ENCODE data around the gene KLF15.
A peak's percentile ranks its signal among the peaks of the same experiment; 100 is the strongest.

KLF15 gene

DNA sequence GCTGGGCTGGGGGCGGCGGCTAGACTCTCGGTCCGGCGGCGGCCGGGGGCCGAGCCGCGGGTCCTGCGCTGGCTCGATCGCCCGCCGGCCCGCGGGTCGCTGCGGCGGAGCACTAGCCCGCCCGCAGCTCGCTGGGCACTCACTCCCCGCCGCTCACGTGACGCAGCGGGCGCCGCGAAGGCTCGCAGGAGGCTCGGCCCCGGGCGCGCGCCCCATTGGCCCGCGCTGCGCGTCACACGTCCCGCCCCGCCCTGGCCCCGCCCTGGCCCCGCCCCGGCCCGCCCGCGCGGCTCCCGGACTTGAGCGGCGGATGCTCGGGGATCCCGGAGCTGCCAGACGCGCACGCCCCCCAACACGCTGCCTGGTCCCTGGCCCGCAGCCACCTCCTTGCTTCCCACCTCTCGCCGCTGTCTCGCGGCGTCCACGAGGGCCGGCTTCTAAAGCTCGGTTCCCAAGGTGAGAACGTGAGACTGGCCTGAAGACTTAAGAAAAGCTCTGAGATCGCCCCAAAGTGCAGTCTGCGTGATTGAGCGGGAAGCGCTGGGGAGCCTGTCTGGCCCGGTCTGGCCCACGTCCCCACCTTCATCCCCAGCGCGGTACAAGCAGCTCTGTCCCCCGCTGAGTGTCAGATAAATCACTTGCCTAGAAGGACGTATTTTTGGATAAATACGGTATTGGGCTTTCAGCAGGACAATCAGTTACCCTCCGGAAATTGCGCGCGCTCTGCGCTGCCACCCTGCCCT is at the start of gene KLF15:
Gene KLF15, minus strand, starts transcription at position 114 of the 743 bp plus-strand sequence. CDS start 4,486 bp downstream, outside the sequence.
- Histone ChIP-seq H3K27me3 (peaks cover 0 to 6% of the 10 kb centered on the region in 2 donors), H3K9me3 (no peaks in the 10 kb centered on the region), H3K27ac (peak within 1 kb of the TSS; percentile 94 to 100), H3K4me3 (peak within 1 kb of the TSS; percentile 60 to 100), H3K4me1 (peaks cover 0 to 40% (median 33%) of the 10 kb centered on the region in 4 donors), H3K36me3 (peaks cover 9 to 19% (median 16%) of the 10 kb centered on the region in 3 donors)
- peak; percentile 86 to 96 for DNase-seq
- intact Hi-C loops (cut with DNase I; ENCODE audit: low total_unique reads), result loop anchor here (2.0 to 5.0 kb wide), 3 partner anchors 31 to 91 kb away; no protein-coding TSS in a partner anchor
- TF ChIP-seq, protein P1, sequence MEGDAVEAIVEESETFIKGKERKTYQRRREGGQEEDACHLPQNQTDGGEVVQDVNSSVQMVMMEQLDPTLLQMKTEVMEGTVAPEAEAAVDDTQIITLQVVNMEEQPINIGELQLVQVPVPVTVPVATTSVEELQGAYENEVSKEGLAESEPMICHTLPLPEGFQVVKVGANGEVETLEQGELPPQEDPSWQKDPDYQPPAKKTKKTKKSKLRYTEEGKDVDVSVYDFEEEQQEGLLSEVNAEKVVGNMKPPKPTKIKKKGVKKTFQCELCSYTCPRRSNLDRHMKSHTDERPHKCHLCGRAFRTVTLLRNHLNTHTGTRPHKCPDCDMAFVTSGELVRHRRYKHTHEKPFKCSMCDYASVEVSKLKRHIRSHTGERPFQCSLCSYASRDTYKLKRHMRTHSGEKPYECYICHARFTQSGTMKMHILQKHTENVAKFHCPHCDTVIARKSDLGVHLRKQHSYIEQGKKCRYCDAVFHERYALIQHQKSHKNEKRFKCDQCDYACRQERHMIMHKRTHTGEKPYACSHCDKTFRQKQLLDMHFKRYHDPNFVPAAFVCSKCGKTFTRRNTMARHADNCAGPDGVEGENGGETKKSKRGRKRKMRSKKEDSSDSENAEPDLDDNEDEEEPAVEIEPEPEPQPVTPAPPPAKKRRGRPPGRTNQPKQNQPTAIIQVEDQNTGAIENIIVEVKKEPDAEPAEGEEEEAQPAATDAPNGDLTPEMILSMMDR (IDR thresholded peaks at IDR 0.05), result peak in 1 of 2 experiments; percentile 10

DNA sequence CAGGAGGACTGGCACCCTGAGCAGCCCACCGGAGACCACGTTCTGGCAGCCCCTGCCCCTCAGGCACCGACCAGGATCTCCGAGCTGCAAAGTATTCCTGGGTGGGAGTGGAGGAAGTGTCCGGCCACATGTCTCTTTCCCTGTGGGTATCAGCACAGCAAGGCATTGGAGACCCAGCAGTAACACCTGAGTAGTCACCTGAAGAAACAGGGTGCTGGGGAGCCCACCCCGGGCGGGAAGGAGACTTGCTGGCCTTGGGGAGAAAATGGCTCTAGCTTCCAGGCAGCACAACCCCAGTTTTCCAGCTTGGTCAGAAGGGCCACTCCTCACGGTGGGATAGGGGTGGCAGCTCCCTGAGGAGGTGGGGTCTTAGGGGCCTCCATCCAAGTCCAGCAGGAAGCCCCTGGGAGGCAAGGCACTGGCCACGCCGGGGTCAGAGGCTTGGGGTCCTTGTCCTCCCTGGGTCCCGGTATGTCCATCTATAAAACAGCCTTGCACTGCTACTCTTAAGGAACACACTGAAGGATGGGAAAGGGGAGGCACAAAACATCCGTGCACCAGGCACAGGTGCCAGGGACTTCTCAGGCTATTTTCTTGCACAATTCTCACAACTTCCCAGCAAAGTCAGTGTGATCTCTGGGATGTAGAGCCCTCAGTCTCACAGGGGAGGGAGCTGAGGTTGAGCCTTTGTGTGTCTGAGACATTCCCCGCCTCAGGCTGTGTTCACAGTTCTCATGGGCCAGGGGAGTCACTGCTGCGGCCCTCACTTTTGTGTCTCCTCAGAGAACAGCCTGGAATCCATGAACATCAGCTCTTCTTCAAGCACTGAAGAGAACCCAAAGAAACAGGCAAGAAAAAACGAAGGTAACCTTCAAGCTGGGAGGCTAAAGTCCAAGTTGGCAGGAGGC is 49.4 kb upstream of the KLF15 start:
- DNase-seq, result no peak
- no peak overlapping the region for H3K27ac ChIP-seq
- intact Hi-C loops (cut with DNase I; ENCODE audit: low total_unique reads), result no loop called here
- no peaks in the 10 kb centered on the region for H3K36me3 ChIP-seq
- no peaks in the 10 kb centered on the region for H3K9me3 ChIP-seq
- H3K4me3 ChIP-seq, result no peak overlapping the region
- TF ChIP-seq, protein P1 (IDR thresholded peaks at IDR 0.05), result no peak
- no peaks in the 10 kb centered on the region for H3K4me1 ChIP-seq
- peaks cover 0 to 27% of the 10 kb centered on the region in 2 donors for H3K27me3 ChIP-seq

DNA sequence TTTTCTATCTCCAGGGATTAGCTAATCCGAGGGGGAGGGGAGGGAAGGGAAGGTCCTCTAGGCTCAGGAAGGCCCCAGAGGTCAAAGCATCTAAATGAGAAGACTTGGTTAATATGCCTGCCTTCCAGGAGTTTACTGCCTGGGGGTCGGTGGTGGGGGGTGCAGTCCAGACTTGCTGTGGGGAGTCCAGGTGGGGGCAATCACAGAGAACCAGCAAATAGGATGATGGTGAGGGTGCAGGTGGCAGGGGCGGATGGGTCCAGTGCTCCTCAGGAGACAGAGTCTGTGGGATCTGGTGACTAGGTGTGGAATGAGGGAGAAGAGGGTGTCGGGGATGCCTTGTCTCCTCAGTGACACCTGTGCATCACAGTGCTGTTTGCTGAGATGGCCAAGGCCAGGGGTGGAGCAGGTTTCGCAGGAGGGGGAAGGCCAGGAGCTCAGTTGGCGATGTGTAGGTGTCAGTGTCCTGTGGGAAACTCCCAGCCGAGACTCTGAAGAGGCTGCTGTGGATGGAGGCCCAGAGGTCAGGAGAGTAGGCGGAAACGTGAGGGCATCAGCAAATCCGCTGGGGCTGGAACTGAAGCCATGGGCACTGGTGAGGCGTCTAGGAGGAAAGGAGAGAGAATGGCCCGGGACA is 45.6 kb upstream of the KLF15 start:
- DNase-seq, result peak in 1 of 2 donors; percentile 61
- H3K27ac ChIP-seq, result no peak overlapping the region
- no peaks in the 10 kb centered on the region for H3K9me3 ChIP-seq
- H3K4me3 ChIP-seq, result no peak overlapping the region
- no peaks in the 10 kb centered on the region for H3K36me3 ChIP-seq
- peaks cover 0 to 27% of the 10 kb centered on the region in 2 donors for H3K27me3 ChIP-seq
- TF ChIP-seq, protein P1 (IDR thresholded peaks at IDR 0.05), result no peak
- H3K4me1 ChIP-seq, result no peaks in the 10 kb centered on the region
- intact Hi-C loops (cut with DNase I; ENCODE audit: low total_unique reads), result no loop called here

DNA sequence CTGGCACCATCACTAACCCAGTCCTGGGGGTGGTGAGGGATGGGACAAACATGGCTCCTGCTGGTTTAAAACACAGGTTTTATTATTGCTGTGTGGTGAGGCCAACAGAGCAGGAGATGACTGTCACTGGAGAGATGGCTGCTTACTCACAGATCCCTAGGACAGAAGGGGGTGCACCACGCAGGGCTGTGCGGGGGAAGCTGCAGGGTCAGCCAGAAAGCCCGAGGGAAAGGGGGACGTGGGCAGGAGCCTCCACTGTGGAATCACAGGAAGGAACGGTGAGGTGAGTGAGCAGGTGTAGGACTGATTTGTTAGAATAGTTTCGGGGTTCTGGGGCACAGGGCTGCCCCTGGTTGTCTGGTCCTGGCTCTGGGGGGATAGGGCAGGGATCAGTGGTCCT is 45.0 kb upstream of the KLF15 start:
- peak in 1 of 2 donors; percentile 39 for DNase-seq
- Histone ChIP-seq H3K4me3 (no peak overlapping the region), H3K9me3 (no peaks in the 10 kb centered on the region), H3K27ac (no peak overlapping the region), H3K27me3 (peaks cover 0 to 22% of the 10 kb centered on the region in 2 donors), H3K4me1 (no peaks in the 10 kb centered on the region), H3K36me3 (no peaks in the 10 kb centered on the region)
- TF ChIP-seq, protein P1 (IDR thresholded peaks at IDR 0.05), result no peak
- intact Hi-C loops (cut with DNase I; ENCODE audit: low total_unique reads), result no loop called here

DNA sequence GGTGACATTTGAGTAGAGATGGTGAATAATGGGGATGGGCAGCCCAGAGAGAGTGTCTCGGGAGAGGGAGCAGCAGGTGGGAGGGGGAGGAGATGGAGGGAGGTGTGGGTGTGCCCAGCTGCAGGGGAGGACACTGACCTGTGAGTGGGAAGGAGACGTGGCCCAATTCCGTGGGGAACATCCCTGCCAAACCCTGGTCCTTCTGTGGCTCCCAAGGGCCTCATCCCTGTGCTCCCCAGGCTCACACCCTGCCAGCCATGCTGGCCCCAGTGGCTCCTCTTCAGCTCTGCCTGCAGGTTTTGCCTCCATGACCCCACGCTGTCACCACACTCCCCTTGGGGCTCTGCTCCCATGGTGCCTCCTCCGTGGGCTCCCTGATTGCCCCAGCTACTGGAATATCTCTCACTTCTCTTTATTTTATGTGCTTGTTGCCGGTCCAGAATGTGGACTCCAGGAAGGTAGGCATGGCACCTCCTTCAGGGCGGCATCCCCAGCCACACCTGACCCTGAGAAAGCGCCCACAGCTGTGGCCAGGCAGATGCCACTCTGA is 44.5 kb upstream of the KLF15 start:
- no peak overlapping the region for H3K4me3 ChIP-seq
- H3K9me3 ChIP-seq, result no peaks in the 10 kb centered on the region
- TF ChIP-seq, protein P1 (IDR thresholded peaks at IDR 0.05), result no peak
- H3K4me1 ChIP-seq, result no peaks in the 10 kb centered on the region
- intact Hi-C loops (cut with DNase I; ENCODE audit: low total_unique reads), result no loop called here
- H3K27me3 ChIP-seq, result peaks cover 0 to 17% of the 10 kb centered on the region in 2 donors
- DNase-seq, result peak in 1 of 2 donors; percentile 54
- no peak overlapping the region for H3K27ac ChIP-seq
- H3K36me3 ChIP-seq, result no peaks in the 10 kb centered on the region

All from tibial artery (tissue), 4 donors.